Erythroblast (primary cell): ENCODE measurements around the gene CACNG7.

Experiments
- DNase-seq, 2 experiments: peaks; one replicate each; lab custom pipeline; 2025; lab: John Stamatoyannopoulos, UW
- GATA1 ChIP-seq: IDR thresholded peaks from 2 replicates; pipeline ENCODE4 v1.6.1; 2011; ENCODE audit warnings: low read depth, mild to moderate bottlenecking, control low read depth, low read length, moderate library complexity
- POLR2A ChIP-seq: IDR thresholded peaks from 2 replicates; pipeline ENCODE4 v1.6.1; 2011; ENCODE audit warnings: mild to moderate bottlenecking, low read length

Gene CACNG7

GRCh38 chr19:53872762-53873161, 36.3 kb upstream of the CACNG7 start:
- no peak for TF ChIP-seq GATA1
- TF ChIP-seq POLR2A: no peak
- no peak for DNase-seq

GRCh38 chr19:53873773-53874605, 35.1 kb upstream of the CACNG7 start:
- DNase-seq: no peak
- no peak for TF ChIP-seq POLR2A
- no peak for TF ChIP-seq GATA1

GRCh38 chr19:53874606-53874990, 34.5 kb upstream of the CACNG7 start:
- TF ChIP-seq POLR2A (no peak), GATA1 (no peak)
- no peak for DNase-seq

GRCh38 chr19:53875602-53876325, 33.3 kb upstream of the CACNG7 start:
- TF ChIP-seq POLR2A (no peak), GATA1 (no peak)
- DNase-seq: no peak

GRCh38 chr19:53876651-53877224, 32.3 kb upstream of the CACNG7 start:
- no peak for DNase-seq
- no peak for TF ChIP-seq GATA1
- TF ChIP-seq POLR2A: no peak

- TF ChIP-seq GATA1: no peak
- TF ChIP-seq POLR2A: no peak
- DNase-seq: no peak
Measured at GRCh38 chr19:53877361-53877766, 31.7 kb upstream of the CACNG7 start.

- no peak for TF ChIP-seq GATA1
- no peak for TF ChIP-seq POLR2A
- no peak for DNase-seq
Measured at GRCh38 chr19:53878776-53879139, 30.3 kb upstream of the CACNG7 start.

GRCh38 chr19:53879140-53880081, 29.7 kb upstream of the CACNG7 start:
- no peak for TF ChIP-seq POLR2A
- no peak for TF ChIP-seq GATA1
- peak; percentile 51 to 67 for DNase-seq

GRCh38 chr19:53880711-53881481, 28.2 kb upstream of the CACNG7 start:
- no peak for TF ChIP-seq GATA1
- TF ChIP-seq POLR2A: no peak
- DNase-seq: no peak

GRCh38 chr19:53881482-53882390, 27.3 kb upstream of the CACNG7 start, which contains the start of gene PRKCG:
Gene PRKCG, plus strand, starts transcription at chr19:53882197. Its CDS starts 298 bp downstream, at chr19:53882495.
- DNase-seq: no peak
- TF ChIP-seq GATA1 (no peak), POLR2A (no peak)

GRCh38 chr19:53882391-53883050, 26.6 kb upstream of the CACNG7 start:
- no peak for DNase-seq
- TF ChIP-seq POLR2A (no peak), GATA1 (no peak)
